Glutamatergic neuron (in vitro differentiated cells): ENCODE measurements around the gene PRICKLE3. TPM values are rescaled to one million over a fixed set of nuclear protein-coding genes. Genes with fewer than 3 reads are reported as not detected.
"Not testable (repeated sequence)": the region's sequence is repeated elsewhere in the genome, so short reads cannot be mapped to it uniquely, and the experiment has no call there.

Experiments used
- DNase-seq: peaks from one replicate; pipeline ENCODE4 v3.0.0; 2022
- H3K27ac Mint-ChIP-seq: one replicate; pipeline ENCODE4 v1.8.0; 2020; ENCODE audit warnings: mild to moderate bottlenecking, mixed read lengths, inconsistent platforms; ENCODE audit not compliant: unreplicated experiment
- H3K27me3 Mint-ChIP-seq: one replicate; pipeline ENCODE4 v1.8.0; 2020; ENCODE audit warnings: mild to moderate bottlenecking, moderate library complexity, mixed read lengths, inconsistent platforms; ENCODE audit not compliant: unreplicated experiment
- H3K36me3 Mint-ChIP-seq: one replicate; pipeline ENCODE4 v1.8.0; 2020; ENCODE audit warnings: mild to moderate bottlenecking, mixed read lengths, inconsistent platforms; ENCODE audit not compliant: unreplicated experiment
- H3K4me1 Mint-ChIP-seq: one replicate; pipeline ENCODE4 v1.8.0; 2020; ENCODE audit warnings: mild to moderate bottlenecking, low read depth, mixed read lengths, inconsistent platforms; ENCODE audit not compliant: unreplicated experiment
- H3K4me3 Mint-ChIP-seq: one replicate; pipeline ENCODE4 v1.8.0; 2020; ENCODE audit warnings: mild to moderate bottlenecking, mixed read lengths, inconsistent platforms; ENCODE audit not compliant: unreplicated experiment
- H3K9me3 Mint-ChIP-seq: one replicate; pipeline ENCODE4 v1.8.0; 2020; ENCODE audit warnings: mild to moderate bottlenecking, moderate library complexity, mixed read lengths, inconsistent platforms; ENCODE audit not compliant: unreplicated experiment
- total RNA-seq: library from RNA; stranded (reverse); fragmentation: NEBNext Ultra II Directional; extraction: Animal tissue kit (Norgen Biotek cat#: 25700); gene quantifications from one replicate; pipeline ENCODE4 v1.2.1, GENCODE V29; 2021; ENCODE audit not compliant: unreplicated experiment
- TF ChIP-seq, protein P1 (sequence below): fragments of 200-600 bp; sonication (generic); IDR thresholded peaks from one replicate; pipeline ENCODE4 v1.5.0; 2021; ENCODE audit not compliant: partially characterized antibody, unreplicated experiment

The PRICKLE3 gene
- total RNA-seq, 1 donor from 2014 or later, result 1.6 TPM

DNA sequence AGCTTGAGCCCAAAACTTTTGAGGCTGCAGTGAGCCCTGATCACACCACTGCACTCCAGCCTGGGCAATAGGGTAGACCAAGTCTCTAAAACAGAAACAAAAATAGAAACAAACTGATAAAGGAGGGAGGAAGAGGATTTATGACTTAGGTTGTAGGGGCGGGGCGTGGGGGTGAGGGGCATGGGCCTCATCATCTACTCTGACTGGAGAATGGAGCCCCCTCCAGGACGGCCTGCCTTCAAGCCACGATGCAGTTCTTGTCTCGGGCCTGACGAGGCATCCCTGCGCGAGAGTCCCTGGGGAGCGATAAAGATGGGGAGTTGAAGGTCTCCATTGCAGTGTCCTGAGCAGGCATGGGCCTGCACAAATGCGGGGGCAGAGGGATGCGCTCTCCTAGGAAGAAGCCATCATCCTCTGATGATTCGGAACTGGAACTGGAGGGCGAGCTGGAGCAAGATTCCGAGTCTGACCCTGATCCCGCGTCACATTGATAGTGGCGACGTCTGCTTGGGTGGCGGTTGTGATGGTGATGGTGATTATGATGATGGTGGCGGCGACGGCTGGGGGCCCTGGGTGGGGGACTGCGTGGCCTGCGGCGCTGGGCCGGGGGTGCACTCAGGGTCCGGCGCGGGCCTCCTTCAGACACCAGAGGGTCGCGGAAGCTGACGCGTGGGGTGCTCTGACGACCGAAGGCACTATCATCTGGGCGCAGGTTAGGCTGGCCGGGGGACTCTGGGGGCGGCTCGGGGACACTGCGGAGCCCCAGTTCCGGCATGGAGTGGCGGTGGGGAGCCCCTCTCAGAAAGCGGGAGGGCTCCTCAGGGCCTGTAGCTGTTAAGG, 10.5 kb downstream of the PRICKLE3 start:
- H3K4me1 Mint-ChIP-seq, result peaks cover 8% of the 10 kb centered on the region
- peaks cover 9% of the 10 kb centered on the region for H3K27me3 Mint-ChIP-seq
- no peak overlapping the region for H3K4me3 Mint-ChIP-seq
- TF ChIP-seq, protein P1, sequence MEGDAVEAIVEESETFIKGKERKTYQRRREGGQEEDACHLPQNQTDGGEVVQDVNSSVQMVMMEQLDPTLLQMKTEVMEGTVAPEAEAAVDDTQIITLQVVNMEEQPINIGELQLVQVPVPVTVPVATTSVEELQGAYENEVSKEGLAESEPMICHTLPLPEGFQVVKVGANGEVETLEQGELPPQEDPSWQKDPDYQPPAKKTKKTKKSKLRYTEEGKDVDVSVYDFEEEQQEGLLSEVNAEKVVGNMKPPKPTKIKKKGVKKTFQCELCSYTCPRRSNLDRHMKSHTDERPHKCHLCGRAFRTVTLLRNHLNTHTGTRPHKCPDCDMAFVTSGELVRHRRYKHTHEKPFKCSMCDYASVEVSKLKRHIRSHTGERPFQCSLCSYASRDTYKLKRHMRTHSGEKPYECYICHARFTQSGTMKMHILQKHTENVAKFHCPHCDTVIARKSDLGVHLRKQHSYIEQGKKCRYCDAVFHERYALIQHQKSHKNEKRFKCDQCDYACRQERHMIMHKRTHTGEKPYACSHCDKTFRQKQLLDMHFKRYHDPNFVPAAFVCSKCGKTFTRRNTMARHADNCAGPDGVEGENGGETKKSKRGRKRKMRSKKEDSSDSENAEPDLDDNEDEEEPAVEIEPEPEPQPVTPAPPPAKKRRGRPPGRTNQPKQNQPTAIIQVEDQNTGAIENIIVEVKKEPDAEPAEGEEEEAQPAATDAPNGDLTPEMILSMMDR, result no peak
- H3K27ac Mint-ChIP-seq, result no peak overlapping the region
- H3K9me3 Mint-ChIP-seq, result peaks cover 5% of the 10 kb centered on the region
- H3K36me3 Mint-ChIP-seq, result no peaks in the 10 kb centered on the region
- DNase-seq, result no peak

DNA sequence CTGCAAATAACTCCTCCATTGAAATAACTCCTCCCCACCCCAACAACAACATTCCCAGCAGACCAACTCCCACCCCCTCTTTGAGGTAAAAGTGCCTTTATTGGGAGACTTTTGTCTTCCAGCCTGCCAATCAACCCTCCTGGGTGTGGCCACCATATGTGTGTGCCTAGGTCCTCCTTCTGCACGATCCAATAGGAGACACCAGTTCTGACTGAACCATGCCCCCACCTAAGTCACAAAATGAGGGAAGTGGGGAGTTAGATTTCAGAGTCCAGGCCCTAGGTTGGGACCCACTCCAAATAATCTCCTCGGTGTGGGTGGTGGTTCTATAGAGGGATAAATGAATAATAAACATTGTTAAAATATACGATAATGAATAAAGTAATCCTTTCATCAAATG, 11.4 kb downstream of the PRICKLE3 start:
- Mint-ChIP-seq H3K27ac (peak overlapping the region; percentile 34), H3K27me3 (peaks cover 9% of the 10 kb centered on the region), H3K9me3 (peaks cover 5% of the 10 kb centered on the region), H3K36me3 (no peaks in the 10 kb centered on the region), H3K4me3 (no peak overlapping the region), H3K4me1 (peaks cover 8% of the 10 kb centered on the region)
- DNase-seq, result no peak
- TF ChIP-seq, protein P1, result no peak

DNA sequence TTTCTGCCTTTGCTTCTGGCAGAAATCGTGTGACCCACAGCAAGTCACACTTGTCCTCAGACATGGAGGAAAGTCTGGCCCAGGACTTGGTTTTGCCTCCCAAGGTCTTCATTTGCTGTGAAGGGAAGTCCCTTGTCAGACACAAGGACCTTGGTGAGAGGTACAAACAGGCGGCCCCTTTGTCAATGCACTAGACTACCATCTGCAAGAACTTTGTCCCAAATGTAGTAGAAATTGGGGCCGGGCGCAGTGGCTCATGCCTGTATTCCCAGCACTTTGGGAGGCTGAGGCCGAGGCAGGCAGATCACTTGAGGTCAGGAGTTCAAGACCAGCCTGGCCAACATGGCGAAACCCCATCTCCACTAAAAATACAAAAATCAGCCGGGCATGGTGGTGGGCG, 12.6 kb downstream of the PRICKLE3 start:
- not testable (repeated sequence) for DNase-seq, H3K4me1 Mint-ChIP-seq, H3K4me3 Mint-ChIP-seq, H3K27ac Mint-ChIP-seq, H3K27me3 Mint-ChIP-seq, H3K9me3 Mint-ChIP-seq, H3K36me3 Mint-ChIP-seq

DNA sequence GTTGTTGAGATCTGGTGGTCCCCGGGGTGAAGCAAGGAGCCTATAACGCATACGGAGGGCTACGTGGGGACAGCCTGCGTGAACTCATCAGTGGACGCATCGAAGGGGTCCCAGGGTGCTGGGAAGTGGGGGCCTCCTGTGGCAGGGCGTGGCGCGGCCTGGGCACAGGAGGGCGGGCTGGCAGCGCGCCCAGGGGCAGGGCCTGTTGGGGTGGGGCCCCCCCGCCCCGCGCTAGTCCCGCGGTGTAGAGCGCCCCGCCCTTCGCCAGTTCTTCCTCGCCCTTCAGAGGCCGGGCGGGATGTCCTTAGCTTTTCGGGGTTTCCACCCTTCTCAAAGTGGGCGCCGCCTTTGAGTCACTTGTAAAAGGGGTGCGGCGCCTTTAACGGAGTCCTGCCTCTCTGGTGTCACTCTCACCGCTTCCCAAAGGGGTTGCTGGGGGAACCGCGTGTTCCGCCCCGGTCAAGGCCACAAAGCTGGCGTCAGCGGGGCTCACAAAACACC, 13.8 kb downstream of the PRICKLE3 start:
- H3K4me3 Mint-ChIP-seq, result peak overlapping the region; percentile 78

DNA sequence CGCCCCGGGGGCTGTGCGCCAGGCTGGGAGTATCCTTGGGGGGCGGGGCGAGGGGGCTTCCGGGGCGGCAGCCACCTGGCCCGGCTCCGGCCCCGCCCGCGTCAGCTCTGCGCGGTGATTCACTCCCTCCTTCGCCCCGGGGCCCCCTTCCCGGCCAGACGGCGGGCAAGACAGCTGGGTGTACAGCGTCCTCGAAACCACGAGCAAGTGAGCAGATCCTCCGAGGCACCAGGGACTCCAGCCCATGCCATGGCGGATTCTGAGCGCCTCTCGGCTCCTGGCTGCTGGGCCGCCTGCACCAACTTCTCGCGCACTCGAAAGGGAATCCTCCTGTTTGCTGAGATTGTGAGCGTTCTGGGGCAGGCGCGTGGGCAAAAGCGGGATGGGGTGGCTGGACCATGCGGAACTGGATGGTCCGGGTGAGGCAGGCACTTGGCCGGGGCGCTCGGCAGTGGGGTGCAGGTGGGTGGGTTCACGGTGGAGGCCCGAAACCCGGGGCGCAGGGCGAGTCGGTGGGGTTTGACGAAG, 14.4 kb downstream of the PRICKLE3 start, which contains the start of gene PLP2:
Gene PLP2 (plus strand): TSS at position 147 of the 528 bp plus-strand sequence. CDS start 103 bp downstream, at position 250.
- Mint-ChIP-seq H3K36me3 (no peaks in the 10 kb centered on the region), H3K4me1 (peaks cover 1% of the 10 kb centered on the region), H3K4me3 (peak within 1 kb of the TSS; percentile 78), H3K27me3 (peaks cover 3% of the 10 kb centered on the region), H3K9me3 (peaks cover 4% of the 10 kb centered on the region), H3K27ac (no peak within 1 kb of the TSS)
- DNase-seq, result peak; percentile 40
- TF ChIP-seq, protein P1, result no peak

More for the DNA sequence above, 13.8 kb downstream of the PRICKLE3 start:
- no peak overlapping the region for H3K27ac Mint-ChIP-seq
- no peak for DNase-seq
- H3K27me3 Mint-ChIP-seq, result peaks cover 4% of the 10 kb centered on the region
- TF ChIP-seq, protein P1, result no peak
- H3K4me1 Mint-ChIP-seq, result peaks cover under 1% of the 10 kb centered on the region
- peaks cover 4% of the 10 kb centered on the region for H3K9me3 Mint-ChIP-seq
- no peaks in the 10 kb centered on the region for H3K36me3 Mint-ChIP-seq
